Fibroblast of skin of right quadriceps (primary cell): ENCODE measurements around the gene STK33.

Experiments used
- DNase-seq: peaks from one replicate; pipeline ENCODE4 v3.0.0-alpha.2; 2013

STK33 gene

DNA sequence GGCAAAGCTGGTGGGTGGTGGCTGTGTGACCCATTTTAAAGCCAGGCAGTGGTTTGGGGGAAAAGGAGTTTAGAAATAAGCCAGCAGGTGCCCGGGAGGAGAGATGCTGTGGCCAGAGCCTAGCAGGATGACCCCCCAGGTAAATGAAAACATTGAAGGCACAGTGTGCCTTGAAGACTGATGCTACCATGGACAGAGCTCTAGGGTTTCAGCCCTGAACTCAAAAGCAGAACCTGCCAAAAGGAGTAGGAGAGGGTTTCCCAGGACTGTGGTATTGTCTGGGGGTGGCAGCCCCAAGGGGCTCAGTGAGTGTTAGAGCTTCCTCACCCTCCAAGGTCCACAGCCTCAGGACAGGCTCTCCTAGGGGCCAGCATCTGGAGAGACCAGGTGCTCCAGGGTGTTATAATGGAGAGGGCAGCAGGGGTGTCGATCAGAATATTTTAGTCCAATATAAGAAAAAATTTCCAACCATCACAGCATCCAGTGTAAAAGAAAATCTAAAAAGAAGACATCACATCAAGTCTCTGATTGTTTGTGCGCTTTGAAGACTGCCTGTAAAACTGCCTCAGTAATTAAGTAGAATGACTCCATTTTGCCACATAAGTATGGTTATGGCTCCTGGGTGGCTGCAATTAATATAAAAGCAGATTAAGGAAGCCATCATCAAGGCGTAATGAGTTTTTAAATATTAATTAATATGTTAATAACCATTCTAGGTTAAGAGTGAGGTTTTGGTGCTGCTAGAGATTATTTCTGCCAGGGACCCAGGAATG is 241.7 kb downstream of the STK33 start:
- no peak for DNase-seq

DNA sequence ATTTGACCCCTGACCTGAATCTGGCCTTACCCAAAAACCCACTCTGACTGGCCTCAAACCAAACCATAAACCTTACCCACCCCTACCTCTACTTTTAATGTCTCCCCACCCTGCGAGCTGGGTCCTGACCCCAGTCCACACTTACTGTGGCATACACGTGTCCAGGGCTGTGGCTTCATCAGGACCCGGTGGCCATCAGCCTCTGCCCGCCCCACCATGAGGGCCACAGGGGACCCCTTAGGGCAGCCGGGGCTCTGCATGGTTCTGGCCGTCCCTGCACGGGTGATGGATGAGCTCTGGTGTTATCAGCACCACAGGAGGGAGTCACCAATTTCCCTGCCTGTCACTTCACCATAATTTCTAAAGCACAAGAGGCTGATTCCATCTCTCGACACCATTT is 242.8 kb downstream of the STK33 start:
- DNase-seq: no peak

DNA sequence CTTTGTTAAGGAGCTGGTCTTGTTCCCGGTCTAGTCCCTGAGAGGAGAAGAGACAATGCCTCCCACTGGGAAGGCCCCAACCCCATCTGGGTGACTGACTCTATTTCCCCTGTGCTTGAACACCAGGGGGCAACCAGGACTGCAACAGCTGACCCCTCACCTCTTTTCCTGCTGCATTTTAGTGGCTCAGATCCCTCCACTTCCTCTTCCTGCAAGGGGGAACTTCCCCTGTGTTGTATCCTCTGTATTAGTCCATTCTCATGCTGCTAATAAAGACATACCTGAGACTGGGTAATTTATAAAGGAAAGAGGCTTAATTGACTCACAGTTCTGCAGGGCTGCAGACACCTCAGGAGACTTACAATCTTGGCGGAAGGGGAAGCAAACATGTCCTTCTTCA is 246.1 kb downstream of the STK33 start:
- no peak for DNase-seq

DNA sequence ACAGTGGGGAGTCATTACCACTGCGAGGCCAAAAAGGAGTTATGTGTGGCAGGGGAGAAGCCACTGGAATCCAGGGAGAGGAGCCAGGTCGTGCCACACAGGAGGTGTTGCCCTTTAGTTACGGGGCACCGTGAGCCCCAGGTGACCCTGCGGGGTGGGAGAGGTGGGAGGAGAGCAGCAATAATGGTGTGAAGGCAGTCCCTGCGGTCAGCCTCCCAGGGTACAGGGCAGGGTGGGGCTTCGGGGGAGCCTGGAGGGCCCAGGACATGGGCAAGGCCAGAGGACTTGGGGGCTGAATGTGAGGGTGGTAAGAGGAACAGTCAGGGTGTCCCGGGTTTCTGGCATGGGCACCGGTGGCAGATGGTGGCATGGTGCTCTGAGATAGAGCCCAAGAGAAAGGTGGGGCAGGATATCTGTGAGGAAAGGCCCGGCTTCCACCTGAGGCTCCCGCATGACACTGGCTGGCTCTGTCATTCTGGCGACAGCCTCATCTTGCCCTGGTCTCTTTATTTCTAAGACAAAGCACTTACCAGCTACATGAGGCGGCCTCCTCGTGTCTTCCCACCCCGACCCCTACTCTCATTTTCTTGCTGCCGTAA is 247.8 kb downstream of the STK33 start:
- no peak for DNase-seq

DNA sequence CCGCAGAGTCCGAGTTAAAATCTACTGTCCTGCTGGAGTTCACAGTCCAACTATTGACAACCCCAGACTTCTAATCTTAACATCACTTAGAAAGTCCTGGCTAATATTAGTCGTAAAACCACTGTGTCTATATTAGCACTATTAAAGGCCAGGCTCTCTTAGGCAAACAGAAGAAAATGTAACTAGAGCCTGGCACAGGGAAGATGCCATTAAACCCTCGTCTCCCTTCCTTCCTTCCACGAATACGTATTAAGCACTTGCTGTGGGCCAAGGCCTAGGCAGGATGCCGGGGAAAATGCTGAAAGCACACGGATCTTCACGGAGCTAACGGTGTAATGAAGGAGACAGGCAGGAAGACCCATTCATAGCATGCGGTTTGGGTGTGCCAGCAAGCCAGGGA is 248.8 kb downstream of the STK33 start:
- no peak for DNase-seq

DNA sequence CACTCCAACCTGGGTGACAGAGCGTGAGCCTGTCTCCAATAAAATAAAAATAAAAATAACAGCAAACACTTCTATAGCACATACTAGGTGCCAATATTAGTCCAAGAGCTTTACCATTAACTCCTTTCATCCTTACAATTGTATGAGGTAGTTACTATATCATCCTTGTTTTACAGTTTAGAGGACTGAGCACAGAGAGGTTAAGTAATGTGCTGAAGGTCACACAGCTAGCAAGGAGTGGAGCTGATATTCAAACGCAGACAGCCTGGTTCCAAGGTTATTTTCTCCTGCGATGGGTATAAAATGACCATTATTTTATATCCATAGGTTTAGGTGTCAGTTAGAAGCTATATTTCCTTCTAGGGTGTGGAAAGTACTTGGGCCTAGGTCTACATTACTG is 249.7 kb downstream of the STK33 start:
- DNase-seq: no peak

DNA sequence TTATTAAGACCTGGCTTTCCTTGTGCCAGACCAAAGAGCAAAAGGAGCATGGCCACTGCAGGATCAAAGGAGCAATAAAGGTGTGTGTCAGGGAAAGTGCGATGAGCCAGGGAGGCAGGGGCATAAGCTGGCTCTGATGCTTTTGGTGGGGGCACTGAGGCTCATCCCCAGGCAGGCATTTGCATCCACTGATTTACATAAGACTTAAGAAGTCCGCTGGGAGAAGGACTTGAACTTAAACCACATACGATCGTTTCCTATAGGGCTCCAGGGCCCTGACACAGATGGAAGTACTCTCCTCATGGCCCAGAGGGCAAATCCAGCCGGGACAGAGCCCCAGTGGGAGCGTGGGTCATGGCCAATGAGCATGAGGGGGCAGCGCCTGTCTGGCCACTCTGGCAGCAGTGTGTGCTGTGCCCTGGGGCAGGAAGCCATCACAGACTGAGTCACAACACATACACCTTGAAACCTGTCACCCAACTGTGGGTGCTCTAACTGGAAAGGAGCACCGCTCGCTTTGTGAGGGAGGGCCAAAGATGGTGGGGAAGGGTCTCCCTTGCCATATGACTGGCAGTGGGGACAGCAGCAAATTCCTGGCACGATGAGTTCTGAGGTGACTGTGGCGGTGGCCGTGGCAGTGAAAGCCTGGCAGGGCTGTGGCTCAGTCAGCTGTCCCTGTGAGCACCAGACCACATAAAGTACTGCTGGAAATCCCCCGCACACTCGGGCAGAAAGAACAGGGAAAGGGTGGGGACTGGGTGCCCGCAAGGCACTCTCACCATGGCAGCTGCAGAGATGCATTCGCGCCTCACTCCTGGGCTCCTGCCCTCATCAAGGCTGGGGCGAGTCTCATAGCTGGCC is 251.0 kb downstream of the STK33 start:
- DNase-seq: no peak

DNA sequence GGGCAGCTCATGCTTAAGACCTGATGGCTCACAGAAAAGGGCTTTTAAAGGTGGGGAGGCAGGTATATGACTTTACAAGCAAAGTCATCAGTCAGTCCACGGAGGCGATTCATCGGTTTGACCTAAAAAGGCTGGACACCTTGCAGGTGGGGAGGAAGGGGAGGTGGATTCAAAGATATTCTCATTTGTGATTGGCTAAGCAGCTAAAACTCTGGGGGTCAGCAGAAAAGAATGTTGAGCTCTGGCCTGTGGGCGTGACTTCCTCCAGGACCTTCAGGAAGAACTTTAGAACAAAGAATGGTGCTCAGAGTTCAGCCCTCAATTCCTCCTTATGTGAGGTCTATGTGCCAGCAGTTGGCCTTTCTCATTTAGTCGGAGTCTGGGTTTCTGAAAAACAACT is 252.0 kb downstream of the STK33 start:
- DNase-seq: no peak
